ENCODE results near the gene LDHAL6B.
A peak's percentile ranks its signal among the peaks of the same experiment; 100 is the strongest.
"Not testable (repeated sequence)": the region's sequence is repeated elsewhere in the genome, so short reads cannot be mapped to it uniquely, and the experiment has no call there.

LDHAL6B gene

DNA sequence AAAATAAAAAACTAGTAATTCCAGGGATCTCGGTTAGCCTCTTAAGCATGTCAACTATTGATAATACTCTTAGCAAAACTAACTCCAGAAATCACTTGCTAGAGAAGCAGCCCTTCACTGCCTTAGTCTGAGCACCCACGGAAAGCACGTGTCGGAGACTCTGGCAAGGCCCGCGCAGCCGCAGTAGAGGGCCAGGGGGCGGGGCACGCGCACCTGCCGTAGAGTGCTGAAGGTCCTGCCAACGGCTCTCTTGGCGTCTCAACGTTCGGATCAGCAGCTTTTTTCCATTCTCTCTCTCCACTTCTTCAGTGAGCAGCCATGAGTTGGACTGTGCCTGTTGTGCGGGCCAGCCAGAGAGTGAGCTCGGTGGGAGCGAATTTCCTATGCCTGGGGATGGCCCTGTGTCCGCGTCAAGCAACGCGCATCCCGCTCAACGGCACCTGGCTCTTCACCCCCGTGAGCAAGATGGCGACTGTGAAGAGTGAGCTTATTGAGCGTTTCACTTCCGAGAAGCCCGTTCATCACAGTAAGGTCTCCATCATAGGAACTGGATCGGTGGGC, at the start of gene LDHAL6B:
Gene LDHAL6B, plus strand, starts transcription at position 221 of the 561 bp plus-strand sequence. Its CDS starts 98 bp downstream, at position 319.
- no peak for DNase-seq
- no peak for ATAC-seq

DNA sequence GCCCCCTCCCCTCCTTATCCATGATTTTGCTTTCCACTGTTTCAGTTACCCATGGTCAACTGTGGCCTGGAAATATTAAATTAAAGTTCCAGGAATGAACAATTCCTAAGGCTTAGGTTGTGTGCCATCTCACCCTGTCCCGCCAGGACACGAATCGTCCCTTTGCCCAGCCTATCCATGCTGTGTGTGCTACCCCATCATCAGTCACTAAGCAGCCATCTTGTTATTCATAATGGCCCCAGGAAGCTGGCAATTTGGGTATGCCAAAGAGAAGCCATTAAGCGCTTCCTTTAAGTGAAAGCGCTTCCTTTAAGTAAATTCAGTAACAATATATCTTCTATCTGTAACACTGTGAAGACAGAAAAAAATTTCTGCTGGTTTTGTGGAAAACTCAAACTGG, 49.2 kb upstream of the LDHAL6B start:
- DNase-seq (no peak), ATAC-seq (no peak)

DNA sequence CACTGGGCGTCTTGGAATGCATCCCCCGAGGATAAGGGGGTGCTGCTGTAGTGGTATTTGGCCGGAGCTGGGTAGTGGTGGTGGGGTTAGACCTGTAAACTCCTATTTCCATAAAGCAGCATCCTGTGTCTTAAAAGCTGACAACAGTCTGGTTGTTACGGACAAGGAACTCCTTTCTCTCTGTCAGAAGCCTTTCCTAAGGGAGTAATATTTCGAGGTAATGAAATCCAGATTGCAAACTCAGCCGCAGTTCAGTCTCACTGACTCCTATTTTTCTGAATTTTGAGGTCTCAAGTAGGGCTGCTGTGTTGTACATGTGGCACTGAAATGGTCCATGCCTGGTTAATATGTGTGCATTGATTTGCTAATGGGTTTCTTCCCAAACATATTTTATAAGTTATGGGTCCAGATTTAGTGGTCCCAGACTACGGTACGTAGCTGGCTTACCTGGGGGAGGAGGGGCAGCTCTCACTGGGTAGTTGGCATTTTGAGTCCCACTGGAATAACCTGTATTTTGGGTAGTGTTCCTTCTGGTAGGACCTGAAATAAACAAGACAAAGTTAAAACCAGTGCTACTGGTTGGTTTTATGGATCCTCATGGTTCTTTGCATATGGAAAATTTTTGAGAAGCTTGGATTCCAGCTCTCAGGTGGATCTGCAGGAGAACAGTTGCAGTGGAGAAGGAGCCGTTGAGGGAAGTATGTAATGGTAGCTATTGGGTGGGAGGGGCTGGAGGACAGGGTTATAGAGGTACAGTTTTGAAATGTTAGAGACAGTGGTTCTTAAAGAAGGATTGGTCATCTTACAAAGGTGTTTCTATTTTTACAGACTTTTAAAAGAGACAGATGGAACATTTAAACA, 48.6 kb upstream of the LDHAL6B start:
- ATAC-seq = no peak

DNA sequence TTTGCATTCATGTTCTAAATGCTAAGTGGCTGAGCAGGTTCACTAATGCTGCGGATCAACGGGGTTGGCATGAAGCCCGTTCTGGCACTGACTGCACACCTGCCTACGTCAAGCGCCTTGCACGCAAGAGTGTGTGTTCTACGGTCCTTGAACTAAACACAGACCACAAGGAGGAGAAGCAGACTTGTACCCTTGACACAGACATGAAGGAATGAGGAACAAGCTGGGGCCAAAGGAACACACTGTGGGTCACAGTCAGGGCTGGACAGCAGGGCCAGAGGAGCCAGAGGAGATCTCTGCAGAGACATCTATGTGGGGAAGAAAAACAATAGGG, 48.0 kb upstream of the LDHAL6B start:
- ATAC-seq = no peak
- no peak for DNase-seq

More for the DNA sequence above, 48.6 kb upstream of the LDHAL6B start:
- DNase-seq = no peak

DNA sequence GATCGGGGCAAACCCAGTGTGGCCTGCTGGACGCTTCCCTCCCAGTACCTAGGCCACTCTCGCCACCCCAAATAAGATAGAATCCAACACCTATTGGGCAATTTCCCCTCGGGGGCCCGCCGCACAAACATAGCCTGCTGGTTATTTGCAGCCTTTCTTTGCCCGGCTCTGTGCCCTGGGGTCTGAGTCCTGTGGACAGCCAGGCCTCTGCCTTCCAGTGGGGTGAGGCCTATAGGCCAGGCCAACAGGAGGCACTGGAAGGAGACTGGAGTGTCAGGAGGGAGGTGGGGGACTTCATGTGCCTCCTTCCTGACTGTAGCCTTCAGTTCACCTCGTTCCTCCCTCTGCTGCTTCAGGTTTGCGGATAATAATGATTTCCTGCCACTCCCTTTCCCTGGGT, 47.4 kb upstream of the LDHAL6B start:
- no peak for ATAC-seq
- no peak for DNase-seq

DNA sequence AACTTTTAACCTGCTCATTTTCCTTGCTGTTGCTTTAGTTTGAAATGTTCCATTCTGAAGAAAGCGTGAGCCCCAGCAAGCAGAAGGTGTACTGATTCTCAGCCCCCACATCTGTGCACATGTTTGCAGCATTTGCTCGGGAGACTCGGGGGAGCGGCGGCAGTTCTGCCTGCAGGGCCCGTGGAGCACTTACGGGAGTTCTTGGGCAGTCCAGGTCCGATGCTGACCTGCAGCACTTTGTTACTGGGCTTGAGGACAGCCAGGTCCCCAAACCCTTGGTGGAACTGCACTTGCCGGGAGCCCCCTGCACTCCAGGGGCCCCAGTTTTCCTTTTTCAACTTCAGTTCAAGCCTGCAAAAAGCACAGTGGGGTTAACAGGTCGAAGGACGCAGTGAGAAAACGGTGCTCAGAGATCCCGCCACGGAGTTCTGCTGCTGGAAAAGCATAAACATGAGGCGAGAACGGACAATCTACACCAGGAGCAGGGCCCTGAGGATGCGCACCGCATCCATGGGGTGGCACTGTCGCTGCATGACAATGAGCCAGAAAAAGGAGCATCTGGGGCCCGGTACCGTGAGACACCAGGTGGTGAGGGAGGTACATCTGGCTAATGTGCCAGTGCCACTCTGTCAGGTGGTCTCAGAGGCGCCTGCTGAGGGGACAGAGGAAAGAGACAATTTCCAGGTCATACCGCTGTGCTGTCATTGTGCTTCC, 45.6 kb upstream of the LDHAL6B start:
- peak; percentile 42 for DNase-seq

DNA sequence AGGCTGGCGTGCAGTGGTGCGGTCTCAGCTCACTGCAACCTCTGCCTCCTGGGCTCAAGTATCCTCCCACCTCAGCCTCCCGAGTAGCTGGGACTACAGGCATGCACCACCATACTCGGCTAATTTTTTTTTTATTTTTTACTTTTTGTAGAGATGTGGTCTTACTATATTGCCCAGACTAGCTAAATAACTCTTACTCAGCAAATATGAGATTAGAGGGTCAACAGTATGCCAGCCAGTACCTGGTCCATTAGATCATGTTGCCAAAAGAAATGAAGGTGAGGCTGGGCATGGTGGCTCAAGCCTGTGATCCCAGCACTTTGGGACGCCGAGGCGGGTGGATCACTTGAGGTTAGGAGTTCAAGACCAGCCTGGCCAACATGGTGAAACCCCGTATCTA, 44.6 kb upstream of the LDHAL6B start:
- not testable (repeated sequence) for ATAC-seq

More for the DNA sequence above, 45.6 kb upstream of the LDHAL6B start:
- no peak for ATAC-seq

DNA sequence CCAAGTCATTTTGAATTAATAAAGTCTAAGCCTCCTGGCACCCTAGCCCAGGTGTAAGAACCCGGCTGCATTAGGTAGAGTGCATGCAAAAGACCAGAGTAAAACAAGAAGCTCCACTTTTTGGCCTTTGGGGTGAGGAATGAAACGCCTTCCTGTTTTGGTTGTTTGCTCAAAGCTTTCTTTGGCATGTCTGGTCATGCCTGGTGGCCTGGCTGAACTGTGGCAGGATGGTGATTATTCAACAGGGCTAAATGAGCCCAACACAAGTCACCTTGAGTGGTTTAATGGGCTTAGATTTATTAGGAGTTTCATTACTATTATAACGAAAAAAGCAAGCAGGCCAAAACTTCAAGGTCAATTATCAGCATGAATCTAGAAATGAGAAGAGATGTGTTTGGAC, 40.9 kb upstream of the LDHAL6B start:
- no peak for DNase-seq
- ATAC-seq = no peak

More for the DNA sequence above, 44.6 kb upstream of the LDHAL6B start:
- DNase-seq = not testable (repeated sequence)

DNA sequence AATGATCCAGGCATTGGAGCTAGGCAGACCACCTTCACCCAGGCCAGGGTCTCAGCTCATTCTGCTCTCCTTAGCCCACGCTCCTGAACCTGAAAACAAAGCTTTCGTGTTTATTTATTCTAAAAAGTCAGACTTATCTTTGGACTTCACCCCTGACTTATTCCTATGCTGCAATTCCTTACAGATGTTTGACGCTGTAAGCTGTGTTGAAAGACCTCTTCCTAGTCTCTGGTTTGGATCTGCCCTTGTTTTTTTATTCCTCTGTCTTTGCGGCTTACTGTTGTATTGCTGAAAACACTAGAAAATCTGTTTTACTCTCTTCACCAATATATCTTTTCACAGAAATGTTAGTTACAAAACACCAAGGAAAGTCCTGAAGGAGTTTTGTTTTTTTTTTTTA, 40.5 kb upstream of the LDHAL6B start:
- ATAC-seq (no peak), DNase-seq (no peak)

DNA sequence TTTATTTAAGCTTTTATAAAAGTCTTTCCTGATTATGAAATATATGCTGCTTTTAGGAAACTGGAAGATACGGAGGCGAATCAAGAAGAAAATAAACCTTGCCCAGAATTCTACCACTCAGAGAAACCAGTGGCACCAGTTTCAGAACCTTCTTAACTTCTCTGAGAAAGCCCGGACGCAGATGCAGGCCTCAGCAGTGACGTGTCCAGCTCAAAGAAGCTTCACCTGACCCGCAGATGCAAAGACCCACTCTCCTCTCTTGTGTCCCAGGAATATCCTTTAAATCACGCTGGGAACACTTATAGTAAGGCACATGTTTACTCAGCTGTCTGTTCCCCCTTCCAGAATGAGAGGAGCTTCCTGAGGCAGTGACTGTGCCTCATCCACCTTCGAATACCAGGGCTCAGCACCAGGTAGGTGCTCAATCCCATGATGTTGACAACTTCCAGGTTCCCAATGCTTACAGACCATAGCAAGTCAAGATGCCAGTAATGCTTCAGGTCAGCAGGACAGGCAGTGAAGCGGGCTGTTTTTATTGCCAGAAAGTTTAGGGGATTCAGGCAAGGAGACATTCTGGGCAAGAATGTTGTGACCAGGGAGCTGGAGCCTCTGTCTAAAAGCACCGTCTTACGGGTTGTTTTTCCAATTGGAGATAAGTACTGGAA, 39.9 kb upstream of the LDHAL6B start:
- DNase-seq = no peak

DNA sequence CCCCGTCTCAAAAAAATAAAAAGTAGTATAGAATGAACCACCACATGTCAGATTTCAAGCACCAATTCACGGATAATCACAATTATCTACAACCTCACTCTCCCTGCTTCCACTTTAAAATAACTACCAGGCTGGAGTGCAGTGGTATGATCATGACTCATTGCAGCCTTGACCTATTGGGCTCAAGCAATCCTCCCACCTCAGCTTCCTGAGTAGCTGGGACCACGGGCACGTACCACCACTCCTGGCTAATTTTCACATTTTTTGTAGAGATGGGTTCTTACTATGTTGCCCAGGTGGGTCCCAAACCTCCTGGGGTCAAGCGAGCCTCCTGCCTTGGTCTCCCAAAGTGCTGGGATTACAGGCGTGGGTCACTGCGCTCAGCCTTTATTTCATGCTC, 38.1 kb upstream of the LDHAL6B start:
- DNase-seq (no peak), ATAC-seq (no peak)

More for the DNA sequence above, 39.9 kb upstream of the LDHAL6B start:
- ATAC-seq = no peak

DNA sequence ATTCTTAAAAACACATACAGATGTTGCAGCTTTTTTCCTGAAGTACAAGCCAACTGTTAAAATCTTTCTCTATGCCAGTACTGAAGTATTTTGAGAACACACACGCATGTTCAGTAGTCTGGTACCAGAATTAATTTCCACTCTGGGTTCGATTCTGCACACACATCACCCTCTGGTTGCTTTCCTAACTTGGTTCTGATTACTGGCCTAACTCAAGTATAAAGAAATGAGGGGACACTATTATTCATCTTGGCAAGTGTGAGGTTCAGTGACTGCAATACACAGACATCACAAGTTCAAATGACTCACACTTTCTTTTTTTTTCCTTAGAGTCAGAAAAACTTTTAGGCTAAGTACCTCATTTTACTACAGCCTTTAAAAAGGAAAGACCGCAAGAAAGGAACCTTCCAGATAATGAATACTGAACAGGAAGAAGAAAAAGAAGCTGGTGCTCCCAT, 37.4 kb upstream of the LDHAL6B start:
- peak; percentile 61 for ATAC-seq
- no peak for DNase-seq

DNA sequence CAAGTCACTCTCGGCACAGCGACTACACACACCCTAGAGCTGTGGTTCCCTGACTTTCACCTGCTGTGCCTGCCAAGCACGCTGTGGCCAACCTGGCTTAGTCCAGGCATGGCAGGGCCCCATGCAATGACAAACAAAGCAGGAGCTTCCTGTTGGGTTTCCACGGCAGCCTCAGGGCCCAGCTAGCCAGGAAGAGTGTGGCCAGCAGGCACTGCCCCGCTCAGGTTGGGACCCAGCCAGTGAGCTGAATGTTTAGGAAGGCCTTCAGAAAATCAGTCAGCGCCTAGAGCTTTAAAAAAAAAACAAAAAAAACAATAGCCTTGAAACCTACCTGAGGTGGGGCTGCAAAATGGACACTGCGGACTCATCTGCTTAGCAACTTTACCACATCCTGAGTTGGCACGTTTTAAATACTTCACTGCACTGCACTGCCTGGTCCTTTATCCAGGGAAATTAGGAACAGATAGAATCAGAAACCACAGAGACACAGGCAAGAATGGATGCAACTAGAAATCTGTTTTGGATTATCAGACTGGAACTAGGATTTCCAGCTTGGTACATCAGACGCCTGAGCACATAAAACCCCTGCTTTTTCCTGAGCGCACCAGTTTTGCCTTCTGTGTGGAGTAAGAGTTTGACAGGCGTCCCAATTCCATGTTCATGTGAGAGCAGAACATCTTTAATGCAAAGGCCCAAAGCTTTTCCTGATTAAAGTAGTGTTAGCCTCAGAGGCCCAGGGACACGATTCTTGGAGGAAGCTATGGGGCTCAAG, 36.2 kb upstream of the LDHAL6B start:
- no peak for ATAC-seq
- no peak for DNase-seq

DNA sequence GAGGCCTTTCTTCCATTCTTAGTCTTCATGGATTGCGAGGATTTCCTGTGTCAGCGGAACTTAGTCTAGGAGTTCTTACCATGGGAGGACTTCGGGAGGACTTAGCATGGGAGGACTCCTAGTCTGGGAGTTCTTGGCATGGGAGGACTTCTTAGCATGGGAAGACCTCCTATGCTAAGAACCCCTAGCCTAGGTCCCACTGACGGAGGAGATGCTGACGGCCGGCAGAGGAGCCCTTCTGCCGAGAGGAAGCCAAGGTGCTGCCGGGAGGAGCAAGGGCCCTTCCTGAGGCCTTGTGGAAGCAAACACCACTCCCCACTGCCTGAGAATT, 35.6 kb upstream of the LDHAL6B start:
- DNase-seq (no peak), ATAC-seq (no peak)

DNA sequence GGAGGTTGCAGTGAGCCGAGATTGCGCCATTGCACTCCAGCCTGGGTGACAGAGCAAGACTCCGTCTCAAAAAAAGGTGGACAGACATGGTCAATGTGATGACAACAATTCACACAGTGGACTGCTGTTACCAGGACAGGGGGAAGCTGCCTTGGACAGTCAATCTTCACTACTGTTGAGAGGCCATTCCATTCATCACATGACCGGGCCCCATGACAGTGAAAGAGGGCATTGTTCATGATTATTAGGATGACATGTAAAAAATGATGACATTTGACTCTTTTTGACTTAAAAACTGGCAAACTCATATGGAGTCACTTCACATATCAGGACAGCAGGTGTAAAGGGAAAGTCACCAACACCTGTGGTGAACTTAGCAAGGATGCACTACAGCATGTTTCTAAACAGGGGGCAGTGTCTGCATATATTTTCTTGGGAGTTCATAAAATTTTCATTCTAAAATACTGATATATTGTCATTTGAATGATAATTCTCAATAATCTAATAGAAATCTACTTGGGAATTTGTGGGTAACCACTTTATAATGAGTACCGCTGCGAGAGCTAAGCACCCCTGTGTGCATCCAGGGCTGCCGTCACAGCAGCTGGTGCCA, 34.2 kb upstream of the LDHAL6B start:
- no peak for DNase-seq
- no peak for ATAC-seq

DNA sequence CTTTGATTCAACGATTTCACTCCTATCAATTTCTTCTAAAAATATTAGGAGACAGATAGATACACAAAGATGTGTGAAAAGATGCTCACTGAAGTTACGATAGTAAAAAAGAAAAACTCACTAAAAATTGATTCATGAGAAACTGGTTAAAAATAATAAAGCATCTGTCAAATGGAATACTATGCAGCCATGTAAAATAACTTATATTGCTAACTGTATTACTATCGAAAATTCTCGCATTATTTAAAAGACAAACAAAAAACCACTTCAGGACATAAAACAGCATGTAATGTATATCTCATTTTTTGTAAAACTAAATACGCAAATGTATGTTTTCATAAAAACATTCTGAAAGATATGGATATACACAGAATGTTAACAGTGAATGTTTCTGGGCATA, 33.4 kb upstream of the LDHAL6B start:
- no peak for DNase-seq
- no peak for ATAC-seq

DNA sequence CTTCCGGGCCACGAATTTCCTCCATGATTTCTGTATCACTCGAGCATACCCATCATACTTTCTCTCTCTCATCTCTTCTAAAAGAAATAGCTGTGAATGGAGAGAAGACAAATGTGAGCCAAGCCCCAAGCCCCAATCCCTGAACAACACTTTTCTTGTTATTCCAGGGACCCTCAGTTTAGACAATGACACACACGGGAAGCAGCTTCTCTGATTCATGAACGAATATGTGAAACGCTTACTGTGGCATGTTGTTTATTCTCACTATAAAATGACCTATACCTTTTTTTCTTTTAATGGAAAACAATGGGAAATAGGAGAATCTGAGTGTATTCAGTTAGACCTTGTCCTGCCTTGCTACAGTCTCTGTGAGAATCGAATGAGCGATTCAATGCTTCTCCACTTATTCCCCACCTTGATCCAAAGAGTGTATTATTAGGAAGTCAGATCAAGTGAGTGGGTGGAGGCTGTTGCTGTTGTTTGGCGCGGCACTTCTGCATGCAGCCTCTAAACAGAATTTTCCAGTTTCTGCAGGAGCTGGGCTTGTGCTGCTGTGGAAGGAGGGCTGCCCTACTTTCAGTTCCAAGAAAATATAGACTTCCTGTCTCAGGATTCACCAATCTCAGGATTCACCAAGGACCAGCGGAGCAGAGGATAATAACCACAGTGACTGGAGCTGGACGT, 32.4 kb upstream of the LDHAL6B start:
- ATAC-seq = no peak
- DNase-seq = no peak

DNA sequence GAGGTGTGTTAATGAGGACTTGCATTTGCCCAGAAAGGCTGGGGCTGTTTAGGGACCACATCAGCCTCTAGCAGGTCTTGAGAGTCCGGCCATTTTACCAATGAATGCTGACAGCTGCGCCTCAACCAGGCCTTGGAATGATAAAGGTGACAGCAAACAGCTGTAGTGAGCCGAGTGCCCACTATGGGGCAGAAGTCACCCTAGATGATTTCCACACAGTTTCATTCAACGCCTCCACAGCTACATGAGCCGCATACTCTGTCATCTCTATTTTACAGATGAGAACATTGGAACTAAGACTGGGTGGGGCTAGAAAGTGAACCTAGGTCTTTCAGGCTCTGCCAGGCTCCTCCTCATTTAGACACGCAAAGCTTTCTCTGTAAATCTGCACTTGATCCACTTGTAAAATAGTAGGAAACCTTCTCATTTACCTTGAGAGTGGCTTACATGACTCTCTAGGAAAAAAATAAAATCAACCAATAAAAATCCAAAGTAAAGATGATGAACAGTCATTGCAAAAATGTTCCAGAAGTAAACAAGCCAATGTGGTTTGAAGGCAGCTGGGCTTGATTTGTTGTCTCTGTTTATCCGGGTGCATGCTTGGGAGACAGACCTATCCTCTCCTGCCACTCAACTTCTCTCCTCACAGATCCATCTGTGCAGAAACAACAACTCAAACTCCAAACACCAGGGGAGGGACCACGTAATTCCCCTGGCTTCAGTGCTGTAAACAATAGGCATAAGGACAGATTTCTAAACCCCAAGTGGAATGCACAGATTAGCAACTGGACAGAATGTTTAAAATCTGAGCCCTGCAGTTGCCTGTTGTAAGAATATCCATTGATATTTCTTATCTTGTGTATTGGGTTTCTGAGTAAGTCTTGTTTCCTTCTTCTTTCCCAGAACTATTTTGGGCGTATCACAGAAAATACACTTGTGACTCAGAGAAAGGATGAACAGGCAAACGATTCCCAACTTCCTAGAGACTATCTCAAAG, 31.5 kb upstream of the LDHAL6B start:
- peak; percentile 46 for DNase-seq
- peak; percentile 83 for ATAC-seq

DNA sequence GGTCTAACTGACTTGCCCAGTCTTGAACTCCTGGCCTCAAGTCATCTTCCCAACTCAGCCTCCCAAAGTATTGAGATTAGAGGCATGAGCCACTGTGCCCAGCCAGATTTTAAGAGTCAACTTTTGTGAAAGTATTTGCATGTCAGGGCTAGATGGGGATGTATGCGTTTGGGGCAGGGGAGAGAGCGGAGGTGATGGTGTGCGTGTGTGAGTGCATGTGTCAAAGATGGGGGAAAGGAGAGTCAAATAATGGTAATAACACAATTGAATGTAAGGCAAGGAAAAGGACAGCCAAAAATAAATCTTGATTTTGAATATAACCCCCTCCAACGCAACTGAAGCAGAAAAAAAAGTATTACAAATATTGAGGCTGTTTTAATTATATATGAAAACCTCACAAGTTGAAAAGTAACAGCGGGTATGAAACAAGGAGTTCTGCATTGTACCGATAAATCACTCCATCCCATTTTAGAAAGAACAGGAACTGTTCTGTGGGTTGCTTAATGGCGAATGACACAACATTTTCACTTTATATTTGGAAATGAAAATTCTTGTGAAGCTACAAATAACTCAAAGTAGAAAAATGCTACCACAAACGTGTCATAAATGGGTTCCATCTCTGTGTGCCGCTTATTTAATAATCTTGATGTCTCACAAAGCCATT, 29.9 kb upstream of the LDHAL6B start:
- ATAC-seq (no peak), DNase-seq (no peak)
